GM18517 (cell line): ENCODE results near the gene GNAS.

Source experiments
- ATAC-seq: cut with Tn5 transposase; IDR thresholded peaks from one replicate; pipeline ENCODE4 v1.9.1; 2021; ENCODE audit warnings: mild to moderate bottlenecking, moderate library complexity; ENCODE audit not compliant: unreplicated experiment

GNAS gene

DNA sequence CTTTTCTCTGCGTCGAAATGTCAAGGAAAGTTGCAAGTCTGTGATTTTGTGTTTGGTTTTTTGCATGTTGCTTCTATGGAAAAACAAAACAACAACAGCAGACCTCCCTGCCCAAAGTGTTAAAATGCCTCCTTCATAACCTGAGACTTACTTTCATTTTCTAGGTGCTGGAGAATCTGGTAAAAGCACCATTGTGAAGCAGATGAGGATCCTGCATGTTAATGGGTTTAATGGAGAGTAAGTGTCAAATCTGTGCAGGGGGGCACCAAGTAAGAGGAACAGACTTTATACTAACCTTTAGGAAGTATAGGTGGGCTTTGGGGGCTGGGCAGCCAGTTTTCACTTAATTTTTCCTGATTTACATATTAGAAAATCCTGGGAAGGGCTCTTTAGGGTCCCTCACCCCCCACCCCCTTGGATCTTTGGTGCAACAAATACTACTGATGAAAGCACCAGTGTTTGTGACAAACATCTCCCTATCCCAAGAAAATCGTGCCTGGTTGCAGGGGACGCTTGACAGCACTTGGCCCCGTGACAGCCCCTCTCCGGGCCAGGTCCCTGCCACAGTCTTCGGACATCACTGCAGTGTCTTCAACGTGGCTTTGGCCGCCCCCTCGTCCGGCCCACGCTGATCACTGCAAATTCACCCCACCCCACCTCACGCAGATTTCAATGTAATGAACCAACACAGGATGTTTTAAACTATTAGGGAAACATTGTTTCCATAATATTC, 43.1 kb downstream of the GNAS start:
- no peak for ATAC-seq

DNA sequence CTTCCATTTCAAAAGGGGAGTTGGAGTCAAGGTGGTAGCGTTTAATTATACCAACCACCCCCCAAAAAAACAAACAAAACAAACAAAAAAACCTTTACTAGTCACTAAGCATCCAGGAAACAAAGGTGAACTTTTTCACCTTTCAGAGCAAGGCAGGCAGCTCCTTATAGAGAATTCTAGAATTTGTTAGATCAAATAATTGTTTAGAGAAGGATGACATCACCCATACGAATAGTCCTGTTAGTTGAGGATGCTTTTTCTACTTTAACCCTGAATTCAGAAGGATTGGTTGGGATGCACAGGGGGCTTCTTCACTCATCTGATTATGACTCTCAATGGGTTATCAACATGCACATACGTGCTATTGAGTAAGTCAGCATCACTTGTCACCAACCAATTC, 44.3 kb downstream of the GNAS start:
- ATAC-seq = no peak

DNA sequence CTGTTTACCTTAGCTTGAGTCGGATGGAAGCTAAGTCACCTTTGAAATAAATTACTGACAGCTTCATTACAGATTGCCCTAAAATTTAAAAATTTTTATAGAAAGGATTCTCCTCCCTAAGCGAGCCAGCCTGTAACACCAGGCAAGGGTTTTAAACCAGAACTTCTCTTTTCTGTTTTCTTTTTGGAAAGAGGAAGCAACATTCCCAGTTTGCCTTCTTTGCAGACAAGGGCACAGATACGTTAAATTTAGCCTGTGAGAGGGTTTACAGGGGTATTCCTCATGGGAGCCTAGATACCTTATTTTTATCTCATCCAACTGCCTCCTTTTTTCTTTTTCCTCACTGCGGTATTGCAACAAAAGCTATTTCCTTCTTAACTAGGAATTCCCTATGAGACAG, 45.0 kb downstream of the GNAS start:
- ATAC-seq = no peak

DNA sequence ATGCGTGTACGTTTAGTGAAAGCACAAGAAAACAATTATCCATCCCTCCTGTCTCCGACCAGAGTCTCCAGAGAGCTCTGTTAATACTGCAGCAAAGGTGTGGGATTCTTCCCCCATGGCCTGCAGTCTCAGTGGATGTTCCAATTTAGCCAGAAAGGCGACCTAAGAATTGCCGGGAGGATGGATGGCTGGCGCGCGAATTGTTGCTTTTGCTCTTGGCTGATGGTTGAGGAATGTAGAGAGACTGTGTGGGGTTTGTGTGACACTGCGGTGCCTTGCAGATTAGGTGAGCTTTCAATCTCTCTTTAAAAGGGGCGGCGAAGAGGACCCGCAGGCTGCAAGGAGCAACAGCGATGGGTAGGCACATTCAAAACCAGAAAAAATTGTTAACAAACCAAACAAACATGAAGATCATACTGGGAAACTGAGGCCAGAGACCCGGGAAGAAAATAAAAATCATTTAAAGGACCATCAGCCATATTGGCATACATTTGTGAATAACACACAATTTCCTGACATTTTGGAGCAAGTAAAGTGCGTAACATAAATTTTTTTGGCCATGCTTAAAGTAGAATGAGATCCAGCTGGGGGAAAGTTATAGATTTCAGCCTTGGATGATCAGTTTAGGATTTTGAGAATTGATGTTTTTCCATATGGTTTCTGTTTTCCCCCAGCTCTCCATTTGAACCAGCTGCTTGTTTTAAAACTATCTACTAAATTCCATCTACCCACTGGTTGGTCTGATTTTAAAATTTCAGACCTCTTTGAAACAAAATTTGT, 46.3 kb downstream of the GNAS start:
- no peak for ATAC-seq

GRCh38 chr20:58899512-58899911, 47.0 kb downstream of the GNAS start:
- ATAC-seq = no peak

DNA sequence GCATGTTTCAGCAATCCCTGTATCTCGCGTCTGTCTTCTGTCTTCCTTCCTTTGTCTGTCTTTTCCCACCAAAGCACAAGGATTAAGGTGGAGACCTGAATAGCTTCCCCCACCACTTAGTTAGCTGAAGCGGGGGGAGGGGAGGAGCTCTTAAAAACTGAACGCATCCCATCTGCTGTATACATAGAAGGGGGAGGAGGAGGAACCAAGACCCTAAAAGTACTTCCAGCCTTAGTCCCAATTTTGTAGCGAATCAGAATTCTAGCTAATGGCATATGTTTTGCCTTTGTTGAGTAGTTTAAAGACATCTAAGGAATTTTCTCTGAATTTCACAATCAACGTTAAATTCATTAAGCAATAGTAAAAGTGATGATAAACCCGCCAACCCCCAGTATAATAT, 47.9 kb downstream of the GNAS start:
- no peak for ATAC-seq

DNA sequence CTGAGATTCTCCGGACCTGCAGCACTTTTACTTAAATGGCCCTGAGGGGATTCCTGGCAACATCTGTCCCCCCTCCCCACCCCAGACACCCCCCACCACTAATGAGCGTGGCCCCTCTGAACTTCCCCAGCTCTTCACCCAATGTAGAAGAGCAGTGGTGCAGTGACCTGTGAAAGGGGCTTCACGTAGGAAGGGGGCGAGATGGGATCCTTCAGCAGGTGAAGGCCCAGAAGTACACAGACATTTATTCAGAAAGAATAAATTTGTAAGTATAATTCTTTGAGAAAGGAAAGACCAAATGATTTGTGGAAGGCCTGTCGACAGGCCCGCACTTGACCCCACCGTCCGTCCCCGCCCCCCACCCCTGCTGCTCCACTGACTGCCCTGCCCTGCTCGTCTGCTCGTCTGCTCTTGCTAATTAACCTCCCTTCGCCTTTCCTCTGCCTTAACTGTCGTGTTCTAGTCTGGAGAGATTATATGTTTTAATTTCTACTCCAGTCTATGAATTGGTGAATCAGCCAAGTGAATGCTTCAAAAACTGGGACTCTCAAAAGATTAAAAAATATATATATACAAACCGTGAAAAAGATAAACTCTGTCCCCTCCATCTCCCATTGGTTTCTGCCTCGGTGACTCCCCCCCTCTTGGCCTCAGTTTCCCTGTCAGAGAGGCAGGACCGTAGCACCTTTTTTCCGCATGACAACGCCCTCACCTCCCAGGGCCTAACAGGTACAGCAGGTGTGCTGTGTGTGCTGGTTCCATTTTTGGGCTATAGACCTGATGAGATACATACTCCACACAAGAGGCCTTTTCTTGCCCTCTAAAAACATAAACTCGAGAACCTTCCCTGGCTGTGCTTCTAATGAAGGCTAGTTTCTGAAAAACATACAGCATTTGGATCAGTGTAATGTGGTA, 49.2 kb downstream of the GNAS start:
- ATAC-seq = no peak

GRCh38 chr20:58903614-58904013, 51.1 kb downstream of the GNAS start:
- ATAC-seq = no peak

DNA sequence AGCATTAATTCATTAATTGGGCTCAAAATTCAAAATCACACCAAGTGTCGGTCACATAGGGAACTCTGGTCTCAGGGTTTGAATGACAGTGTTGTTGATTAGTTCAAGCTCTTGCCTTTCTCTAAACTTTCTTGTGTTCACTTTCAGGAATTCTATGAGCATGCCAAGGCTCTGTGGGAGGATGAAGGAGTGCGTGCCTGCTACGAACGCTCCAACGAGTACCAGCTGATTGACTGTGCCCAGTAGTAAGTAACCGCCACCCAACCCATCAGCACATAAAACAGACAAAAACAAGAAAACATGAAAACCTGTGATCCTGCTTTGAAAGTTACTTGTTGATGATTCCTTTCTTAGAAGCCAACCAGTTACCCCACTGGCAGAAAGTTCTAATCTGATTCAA, 52.7 kb downstream of the GNAS start:
- no peak for ATAC-seq

DNA sequence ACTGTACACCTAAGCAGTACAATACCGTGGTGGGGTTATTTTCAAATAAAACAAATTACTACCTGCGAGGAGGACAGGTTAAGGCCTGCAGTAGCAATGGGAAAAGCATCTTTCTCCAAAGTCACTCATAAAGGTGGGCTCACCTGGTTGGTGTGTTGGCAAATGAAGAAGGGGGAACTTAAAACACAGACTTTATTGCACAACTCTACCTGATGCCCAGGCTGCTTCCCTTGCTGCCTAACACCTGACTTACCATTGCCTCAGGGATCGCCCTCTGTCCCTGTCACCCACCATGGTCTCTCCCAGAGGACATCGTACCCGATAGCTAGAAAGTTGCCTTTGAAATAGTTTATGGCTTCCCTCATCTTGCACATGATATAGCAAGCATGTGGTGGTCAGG, 53.6 kb downstream of the GNAS start:
- ATAC-seq = no peak

- ATAC-seq = no peak
Measured at GRCh38 chr20:58906894-58907293, 54.4 kb downstream of the GNAS start.

DNA sequence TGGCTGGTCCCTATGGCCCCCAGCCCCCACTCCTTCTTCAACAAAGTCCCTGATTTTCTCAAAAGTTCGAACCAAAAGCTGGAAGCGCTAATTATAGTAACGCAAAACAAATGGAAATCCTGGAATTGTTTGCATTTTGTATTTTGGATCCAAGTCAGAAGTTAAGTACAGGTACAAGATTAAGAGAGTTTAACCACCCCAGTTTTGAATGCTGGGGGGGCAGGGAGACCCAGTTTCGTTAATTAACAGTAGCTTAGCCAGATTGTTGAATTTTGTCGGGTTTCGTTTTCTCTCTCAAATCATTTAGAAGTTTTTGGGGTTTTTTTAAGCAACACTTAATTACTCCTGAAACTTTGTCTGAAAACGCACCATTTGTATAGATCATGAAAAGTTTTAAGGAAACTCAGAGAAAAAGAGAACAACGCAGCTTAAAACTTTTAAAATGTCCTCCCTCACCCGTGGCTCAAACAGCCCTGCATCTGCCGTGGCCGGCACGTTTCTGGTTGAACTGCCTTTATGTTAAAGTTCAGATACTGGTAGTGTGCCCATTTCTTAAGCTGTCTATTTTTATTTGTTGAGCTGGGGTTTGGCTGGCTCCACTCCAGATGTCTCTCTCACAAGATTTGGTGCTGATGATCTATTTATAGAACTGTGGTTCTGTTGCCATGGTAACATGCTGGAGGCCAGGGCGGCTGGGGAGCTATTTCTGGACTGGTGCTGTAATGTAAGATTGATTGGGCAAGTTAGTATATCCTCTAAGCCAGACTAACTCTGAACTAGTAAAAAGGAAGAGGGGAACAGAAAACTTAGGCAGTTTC, 55.0 kb downstream of the GNAS start:
- ATAC-seq = peak; percentile 84

DNA sequence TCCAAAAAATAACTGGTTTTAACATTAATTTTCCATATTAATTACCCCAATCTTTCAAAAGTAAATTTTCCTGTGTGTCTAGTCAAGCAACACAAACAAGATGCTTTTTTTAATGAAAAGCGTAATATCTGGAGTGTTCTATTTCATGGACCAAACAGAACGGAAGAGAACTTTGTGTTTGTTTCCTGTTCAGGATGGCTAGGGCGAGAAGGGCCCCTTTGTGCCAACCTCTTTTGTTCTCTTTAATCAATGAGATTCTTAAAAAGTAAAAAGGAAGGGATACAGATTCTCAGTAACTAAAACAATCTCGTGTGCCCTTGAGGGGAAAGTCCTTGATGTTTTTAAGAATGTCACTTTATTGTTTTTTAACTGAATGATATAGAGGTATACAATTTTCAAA, 55.7 kb downstream of the GNAS start:
- ATAC-seq = peak; percentile 12

DNA sequence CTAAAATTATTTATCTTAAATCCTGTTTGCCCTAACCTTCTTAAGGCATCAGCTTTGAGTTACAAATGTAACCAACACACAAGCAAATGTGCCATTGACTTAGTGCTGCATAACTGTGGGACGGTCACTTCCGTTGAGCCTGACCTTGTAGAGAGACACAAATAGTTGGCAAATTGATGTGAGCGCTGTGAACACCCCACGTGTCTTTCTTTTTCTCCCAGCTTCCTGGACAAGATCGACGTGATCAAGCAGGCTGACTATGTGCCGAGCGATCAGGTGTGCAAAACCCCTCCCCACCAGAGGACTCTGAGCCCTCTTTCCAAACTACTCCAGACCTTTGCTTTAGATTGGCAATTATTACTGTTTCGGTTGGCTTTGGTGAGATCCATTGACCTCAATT, 56.4 kb downstream of the GNAS start:
- ATAC-seq = no peak

GRCh38 chr20:58909585-58909984, 57.1 kb downstream of the GNAS start:
- ATAC-seq = no peak

GRCh38 chr20:58910473-58910872, 58.0 kb downstream of the GNAS start:
- ATAC-seq = no peak

DNA sequence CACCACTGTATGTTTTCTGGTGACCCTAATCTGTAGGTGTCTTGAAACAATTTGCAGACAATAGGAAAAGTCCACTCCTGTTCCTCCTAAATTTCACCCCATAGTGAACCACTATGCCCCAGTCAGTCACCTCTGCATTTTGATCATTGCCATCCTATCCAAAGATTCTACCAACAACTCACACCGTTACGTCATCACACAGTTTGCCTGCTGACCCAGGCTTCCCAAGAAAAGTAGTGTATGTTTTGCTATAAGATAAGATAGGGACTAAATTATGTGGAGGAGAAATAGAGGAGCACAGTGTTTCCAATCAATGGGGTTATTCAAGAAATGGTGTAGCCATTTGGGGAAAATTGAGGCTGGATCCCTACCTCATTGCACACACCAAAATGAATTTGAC, 58.8 kb downstream of the GNAS start:
- ATAC-seq = no peak

GRCh38 chr20:58911970-58912369, 59.5 kb downstream of the GNAS start:
- no peak for ATAC-seq

DNA sequence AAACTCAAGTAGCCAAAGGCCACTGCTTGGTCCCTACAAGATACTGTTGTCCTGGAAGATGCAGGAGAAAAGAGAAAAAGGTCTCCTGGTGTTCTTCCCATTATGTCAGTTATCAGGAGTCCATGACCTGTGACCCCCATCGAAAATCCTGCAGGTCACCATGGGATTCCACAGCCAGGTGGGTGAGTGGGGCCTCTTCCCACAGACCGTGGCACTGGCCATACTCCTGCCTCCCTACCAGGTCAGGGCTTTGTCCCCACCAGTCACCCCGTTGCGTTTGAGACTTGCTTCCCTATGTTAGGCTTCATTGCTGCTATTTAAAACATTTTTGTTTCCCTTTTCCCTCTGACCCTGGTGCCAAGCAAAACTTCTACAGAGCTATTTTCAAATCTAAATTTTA, 60.6 kb downstream of the GNAS start:
- ATAC-seq = no peak

DNA sequence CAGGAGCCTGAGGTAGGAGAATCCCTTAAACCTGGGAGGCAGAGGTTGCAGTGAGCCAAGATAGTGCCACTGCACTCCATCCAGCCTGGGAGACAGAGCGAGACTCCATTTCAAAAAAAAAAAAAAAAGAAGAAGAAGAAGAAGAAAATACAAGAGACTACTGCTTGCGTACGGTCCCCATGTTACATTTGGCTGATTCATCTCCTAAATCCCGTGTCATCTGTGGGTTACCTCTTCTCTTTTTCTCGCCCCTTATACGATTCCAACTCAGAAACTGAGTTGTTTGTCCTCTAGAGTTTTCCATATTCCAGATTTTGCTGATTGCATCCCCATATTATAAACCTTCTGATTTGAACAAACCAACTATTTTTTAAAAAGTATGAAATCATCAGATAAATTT, 66.1 kb downstream of the GNAS start:
- no peak for ATAC-seq

GRCh38 chr20:58921564-58921963, 69.0 kb downstream of the GNAS start:
- ATAC-seq = no peak
